GM21367 (cell line): ENCODE results near the gene TMEM120A.
"Not testable (repeated sequence)": the region's sequence is repeated elsewhere in the genome, so short reads cannot be mapped to it uniquely, and the experiment has no call there.

Experiments
- ATAC-seq: cut with Tn5 transposase; IDR thresholded peaks from one replicate; pipeline ENCODE4 v1.9.1; 2021; ENCODE audit not compliant: unreplicated experiment

TMEM120A gene

DNA sequence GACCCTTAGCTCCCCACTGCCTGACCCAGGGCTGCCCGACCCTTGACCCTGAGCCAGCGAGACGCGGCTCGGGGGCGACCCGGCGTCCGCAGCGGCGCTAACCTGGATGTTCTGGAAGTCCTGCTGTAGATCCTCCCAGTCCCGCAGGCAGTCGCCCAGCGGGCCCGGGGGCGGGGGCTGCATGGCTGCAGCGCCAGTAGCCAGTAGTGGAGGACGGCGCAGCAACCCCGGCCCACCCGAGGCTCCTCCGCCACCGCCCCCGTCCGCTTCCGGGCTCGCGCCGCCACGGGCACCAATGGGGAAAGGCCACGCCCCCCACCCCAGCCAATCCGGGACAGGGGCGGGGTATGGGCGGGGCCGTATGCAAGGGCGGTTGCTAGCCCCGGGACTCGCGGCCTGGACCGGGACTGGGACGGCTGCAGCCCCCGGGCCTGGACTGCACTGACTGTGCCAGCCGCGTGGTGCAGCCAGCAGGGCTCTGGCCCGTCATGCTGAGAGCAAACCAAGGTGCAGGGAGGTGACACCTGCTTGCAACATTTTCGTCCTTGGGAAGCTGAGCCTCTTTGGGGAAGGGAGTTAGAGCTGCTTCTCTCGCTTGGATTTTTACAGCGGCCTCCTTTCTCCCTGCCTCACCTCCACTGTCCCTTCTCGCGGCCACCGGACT, at the start of gene TMEM120A:
Gene TMEM120A, minus strand, starts transcription at position 208 of the 664 bp plus-strand sequence. Its CDS starts 25 bp downstream, at position 183.
- peak; percentile 87 for ATAC-seq

DNA sequence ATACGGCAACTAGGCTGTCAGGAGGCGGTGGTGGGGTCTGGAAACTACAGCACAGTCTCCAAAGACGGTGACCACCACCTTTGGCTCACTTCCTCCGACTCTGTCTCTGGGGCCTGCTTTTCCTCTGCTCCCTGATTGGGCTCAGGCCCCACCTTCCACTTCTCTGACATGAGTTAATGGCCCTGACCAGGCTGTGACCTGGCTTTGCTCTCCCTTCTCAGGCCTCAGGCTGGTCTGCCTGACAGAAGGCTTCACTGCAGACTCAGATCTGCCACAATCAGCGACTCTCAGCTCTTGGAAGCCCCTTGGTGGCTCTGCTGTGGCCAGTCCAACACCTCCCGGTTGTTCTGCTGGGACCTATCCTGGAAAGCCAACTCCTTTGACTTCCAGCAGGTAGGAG, 45.7 kb upstream of the TMEM120A start:
- ATAC-seq: no peak

DNA sequence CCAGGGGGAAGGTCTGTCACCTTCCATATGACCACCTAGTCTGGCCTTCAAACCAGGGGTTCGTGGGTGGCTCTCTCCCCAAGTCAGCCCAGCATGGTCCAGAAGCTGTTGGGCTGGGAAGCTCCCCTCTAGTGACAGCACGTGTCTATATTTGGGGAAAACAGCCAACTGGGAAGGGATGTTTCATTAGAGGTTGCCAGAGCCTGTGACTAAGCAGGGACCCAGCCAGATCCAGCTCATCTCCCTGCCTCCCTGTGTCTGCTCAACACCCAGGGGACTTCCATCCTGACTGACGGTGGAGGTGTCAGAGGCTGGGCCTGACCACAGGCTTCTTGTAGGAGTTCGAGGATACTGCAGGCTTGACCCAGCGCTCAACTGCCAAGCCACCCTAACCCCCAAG, 42.9 kb upstream of the TMEM120A start:
- no peak for ATAC-seq

GRCh38 chr7:76031964-76032363, 37.6 kb upstream of the TMEM120A start:
- ATAC-seq: no peak

DNA sequence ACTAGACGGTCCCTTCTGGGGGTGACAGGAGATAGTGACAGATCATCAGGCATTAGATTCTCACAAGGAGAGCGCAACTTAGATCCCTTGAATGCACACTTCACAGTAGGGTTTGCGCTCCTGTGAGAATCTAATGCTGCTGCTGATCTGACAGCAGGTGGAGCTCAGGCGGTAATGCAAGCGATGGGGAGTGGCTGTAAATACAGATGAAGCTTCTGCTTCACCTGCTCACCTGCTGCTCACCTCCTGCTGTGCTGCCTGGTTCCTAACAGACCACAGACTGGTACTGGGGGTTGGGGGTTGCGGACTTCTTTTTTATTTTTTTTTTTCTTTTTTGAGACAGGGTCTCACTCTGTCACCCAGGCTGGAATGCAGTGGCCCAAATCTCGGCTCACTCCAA, 35.3 kb upstream of the TMEM120A start:
- ATAC-seq: not testable (repeated sequence)

- no peak for ATAC-seq
Observed at GRCh38 chr7:76023002-76023401, 28.6 kb upstream of the TMEM120A start.

GRCh38 chr7:76022026-76022780, 27.8 kb upstream of the TMEM120A start:
- ATAC-seq: no peak

DNA sequence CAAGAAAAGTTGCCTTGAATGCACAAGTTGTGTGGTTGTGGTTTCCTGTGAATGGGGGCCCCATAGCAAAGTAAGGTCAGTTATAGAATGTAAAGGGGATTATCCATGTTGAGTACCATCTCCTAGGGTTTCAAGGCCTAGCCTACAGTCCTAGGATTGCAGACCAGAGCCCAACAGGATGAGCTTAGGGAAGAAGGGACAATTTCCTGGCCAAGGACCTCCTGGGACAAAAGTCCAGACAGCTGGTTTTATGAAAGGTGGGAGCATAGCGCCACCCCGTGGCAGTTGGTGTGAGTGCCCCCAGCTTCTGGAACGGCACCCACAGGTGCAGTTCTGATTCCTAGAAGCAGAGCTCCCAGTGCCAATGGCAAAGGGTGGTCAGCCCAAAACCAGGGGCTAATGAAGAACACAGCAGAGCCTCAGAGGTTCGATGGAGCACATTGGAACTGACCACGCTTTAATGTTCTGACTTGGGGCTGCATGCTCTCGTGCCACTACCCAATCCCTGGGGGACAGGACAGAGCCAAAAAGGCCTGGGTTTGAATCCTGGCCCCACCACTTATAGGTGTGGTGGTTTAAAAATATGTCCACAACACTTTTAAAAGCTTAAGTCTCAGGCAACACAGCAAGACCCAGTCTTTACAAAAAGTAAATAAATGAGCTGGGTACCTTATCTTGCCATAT, 25.8 kb upstream of the TMEM120A start:
- ATAC-seq: no peak

- ATAC-seq: not testable (repeated sequence)
Observed at GRCh38 chr7:76018520-76018919, 24.1 kb upstream of the TMEM120A start.

DNA sequence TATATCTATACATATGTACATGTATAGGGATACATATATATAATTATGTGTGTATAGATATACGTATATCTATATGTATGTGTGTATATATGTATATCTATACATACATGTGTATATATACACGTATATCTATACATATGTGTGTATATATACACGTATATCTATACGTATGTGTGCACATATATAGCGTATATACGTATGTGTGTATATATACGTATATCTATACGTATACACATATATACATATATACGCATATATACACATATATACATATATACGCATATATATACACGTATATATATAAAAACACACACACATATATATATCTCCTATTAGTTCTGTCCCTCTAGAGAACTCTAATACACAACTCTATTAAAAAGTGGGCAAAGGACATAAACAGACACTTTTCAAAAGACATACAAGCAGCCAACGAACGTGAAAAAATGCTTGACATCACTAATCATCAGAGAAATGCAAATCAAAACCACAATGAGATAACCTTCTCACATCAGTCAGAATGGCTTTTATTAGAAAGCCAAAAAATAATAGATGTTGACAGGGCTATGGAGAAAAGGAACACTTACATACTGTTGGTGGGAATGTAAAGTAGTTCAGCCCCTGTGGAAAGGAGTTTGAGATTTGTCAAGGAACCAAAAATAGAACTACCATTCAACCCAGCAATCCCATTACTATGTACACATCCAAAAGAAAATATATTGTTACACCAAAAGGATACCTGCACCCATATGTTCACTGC, 22.0 kb upstream of the TMEM120A start:
- ATAC-seq: no peak

GRCh38 chr7:76011442-76011861, 17.1 kb upstream of the TMEM120A start:
- ATAC-seq: no peak

DNA sequence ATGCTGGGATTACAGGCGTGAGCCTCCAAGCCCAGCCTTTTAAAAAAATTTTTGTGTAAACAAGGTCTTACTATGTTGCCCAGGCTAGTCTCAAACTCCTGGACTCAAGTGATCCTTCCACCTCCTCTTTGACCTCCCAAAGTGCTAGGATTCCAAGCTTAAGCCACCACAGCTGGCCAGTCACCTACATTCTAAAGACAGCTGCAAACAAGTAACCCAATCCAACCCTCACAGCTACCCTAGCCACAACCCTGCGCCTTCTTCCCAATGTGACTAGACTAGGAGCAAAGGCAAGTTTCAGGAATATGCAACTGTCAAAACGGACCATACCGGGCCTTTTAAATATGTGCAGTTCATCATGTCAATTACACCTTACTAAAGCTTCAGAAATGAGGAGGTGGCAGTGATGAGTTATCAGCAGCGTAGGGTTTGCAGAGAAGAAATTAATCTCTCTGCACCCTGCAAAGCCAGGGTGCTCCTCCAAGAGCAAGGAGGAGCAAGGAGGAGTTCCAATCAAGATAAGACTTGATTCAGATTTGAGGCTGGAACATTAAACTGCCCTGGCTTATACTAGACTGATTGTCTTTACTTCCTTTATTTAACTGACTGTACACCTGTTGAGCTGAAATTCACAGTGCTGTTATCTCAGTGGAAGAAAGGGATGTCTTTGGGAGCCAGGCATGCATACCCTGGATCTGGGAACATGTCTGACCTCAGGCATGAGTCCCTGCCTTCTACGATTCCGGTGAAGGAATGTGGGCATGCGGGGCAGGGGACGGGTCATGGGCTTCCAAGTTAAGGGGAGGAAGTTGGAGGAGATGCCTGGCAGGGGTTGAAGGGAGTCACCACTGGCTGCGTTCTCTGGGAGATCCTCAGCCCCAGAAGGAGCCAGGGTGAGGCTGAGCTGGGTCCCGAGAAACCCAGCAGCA, 15.5 kb upstream of the TMEM120A start:
- ATAC-seq: no peak

- ATAC-seq: no peak
Observed at GRCh38 chr7:76008156-76008687, 13.8 kb upstream of the TMEM120A start.

DNA sequence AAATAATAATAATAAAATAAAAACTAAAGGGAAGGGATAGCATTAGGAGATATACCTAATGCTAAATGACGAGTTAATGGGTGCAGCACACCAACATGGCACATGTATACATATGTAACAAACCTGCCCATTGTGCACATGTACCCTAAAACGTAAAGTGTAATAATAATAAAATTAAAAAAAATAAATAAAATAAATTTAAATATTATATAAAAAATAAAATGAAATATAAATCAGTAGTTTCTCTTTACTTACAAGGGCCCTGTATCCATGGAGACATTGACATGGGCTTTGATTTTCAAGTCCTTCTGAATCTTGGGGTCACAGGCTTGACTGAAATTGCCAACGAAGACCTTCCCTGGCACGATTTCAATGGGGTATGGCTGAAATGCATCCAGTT, 10.6 kb upstream of the TMEM120A start:
- not testable (repeated sequence) for ATAC-seq

DNA sequence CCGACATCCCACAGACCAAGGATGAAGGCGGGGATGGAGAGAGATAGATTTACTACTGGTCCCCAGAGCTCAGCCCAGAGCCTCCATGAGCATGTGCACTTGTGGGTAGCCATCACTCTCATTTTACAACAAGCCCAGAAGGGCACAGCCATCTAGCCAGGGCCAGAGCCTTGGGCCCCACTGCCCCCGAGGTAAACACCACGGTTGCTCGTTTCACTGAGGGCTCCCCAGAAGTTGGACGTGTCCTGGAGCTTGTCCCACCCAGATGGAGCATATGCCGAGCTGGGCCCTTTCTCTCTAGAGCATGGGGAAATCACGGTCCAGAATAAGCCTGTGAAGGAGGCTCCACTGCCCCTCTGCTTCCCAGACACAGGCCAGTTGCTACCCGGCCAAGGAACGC, 9.0 kb upstream of the TMEM120A start:
- ATAC-seq: no peak

- no peak for ATAC-seq
Observed at GRCh38 chr7:76002822-76003221, 8.4 kb upstream of the TMEM120A start.

DNA sequence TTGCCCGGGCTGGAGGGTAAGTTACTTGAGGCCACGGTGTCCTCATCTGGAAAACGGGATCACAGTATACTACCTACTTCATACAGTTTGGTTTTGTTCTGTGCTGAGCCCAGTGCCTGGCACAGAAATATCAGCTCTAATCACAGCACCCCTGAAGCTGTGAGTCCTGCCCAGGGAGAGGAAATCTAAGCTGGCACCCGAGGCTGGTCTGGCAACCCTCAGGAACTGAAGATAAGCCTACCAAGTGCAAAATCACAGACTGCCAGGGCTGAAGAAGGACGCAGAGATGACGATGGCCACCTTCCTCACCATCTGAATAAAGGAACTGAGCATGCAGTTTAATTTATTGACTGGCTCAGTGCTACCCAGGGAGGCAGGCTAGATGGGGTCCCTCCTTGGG, 7.7 kb upstream of the TMEM120A start:
- ATAC-seq: no peak

- ATAC-seq: no peak
Observed at GRCh38 chr7:76000566-76000965, 6.2 kb upstream of the TMEM120A start.

- no peak for ATAC-seq
Observed at GRCh38 chr7:75998038-75998437, 3.6 kb upstream of the TMEM120A start.

GRCh38 chr7:75996476-75996875, 2.1 kb upstream of the TMEM120A start:
- no peak for ATAC-seq
